Amniotic stem cell (primary cell): Measurements from ENCODE around the gene TMEM41A.
"Not testable (repeated sequence)": the region's sequence is repeated elsewhere in the genome, so short reads cannot be mapped to it uniquely, and the experiment has no call there.

Experiments
- DNase-seq: peaks from one replicate; lab custom pipeline; 2025; lab: John Stamatoyannopoulos, UW

TMEM41A gene

GRCh38 chr3:185488465-185488864 lies 10.4 kb downstream of the TMEM41A start:
- DNase-seq = no peak

DNA sequence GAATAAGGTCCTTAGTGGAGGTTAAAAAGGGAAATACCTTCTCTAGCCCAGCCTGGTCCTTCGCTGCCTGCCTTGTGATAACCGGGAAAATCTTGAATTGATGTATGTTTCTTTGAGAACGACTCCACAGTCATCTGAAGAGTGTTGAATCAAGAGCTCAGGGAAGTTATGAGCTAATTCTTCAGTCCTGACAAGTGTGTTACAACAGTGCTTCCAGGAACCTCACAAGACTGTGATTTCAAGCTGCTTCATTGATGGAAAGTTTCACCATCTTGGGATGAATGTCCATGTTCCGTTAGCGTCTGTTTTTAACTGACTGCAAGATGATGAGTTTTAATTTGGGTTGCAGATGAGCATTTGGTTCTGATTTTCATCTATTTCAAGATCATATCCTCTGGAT lies 12.4 kb downstream of the TMEM41A start:
- DNase-seq = no peak

DNA sequence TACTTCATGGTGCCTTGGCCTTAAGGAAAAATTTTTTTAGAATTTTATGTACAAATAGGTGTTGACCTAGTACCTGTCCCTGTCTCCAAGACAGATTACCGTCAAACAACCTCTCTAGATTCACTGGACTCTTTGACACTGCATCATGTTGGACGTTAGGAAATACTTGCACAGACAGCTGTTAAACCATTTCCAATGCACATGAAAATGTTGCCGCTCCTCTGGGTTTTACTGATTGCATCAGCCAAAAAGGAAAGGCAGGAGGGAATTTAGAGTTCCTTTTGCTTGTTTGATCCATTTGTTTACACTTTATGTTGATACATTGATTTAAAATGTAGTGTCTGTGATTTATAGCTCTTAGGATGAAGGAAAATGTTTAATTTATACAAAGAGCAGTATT lies 14.5 kb downstream of the TMEM41A start:
- no peak for DNase-seq

- DNase-seq = no peak
Observed at GRCh38 chr3:185479373-185479945, 19.4 kb downstream of the TMEM41A start.

- no peak for DNase-seq
Observed at GRCh38 chr3:185477316-185477715, 21.5 kb downstream of the TMEM41A start.

DNA sequence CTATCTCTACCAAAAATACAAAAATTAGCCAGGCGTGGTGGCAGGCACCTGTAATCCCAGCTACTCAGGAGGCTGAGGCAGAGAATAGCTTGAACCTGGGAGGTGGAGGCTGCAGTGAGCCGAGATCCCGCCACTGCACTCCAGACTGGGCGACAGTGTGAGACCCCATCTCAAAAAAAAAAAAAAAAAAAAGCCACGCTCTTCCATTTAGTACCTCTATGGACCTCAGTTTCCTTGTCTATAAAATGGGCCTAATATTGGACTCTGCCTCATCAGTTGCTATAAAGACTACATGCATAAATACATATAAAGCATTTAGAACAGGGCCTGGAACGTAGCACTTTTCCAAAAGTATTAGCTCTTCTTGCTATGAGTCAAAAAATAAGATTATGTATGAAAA lies 23.9 kb downstream of the TMEM41A start:
- DNase-seq = not testable (repeated sequence)

GRCh38 chr3:185473290-185473815 lies 25.5 kb downstream of the TMEM41A start:
- DNase-seq = no peak

GRCh38 chr3:185470323-185470722 lies 28.5 kb downstream of the TMEM41A start:
- DNase-seq = no peak

DNA sequence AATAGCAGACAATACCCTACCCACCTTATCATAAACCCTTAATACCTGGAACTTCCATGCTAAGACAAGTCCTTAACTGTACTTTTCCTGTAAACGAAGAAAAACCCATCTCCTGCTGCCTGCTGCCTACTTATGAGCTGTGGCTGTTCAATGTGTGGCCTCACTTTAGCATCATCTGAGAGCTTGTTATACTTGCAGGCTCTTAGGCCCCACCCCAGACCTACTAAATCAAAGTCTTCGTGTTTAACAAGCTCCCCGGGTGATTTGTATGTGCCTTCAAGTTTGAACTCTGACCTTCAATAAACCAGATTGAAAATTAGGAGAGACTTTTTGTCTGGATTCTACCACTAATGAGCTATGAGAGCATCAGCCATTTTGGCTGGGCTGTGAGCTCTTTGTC lies 29.3 kb downstream of the TMEM41A start:
- no peak for DNase-seq

DNA sequence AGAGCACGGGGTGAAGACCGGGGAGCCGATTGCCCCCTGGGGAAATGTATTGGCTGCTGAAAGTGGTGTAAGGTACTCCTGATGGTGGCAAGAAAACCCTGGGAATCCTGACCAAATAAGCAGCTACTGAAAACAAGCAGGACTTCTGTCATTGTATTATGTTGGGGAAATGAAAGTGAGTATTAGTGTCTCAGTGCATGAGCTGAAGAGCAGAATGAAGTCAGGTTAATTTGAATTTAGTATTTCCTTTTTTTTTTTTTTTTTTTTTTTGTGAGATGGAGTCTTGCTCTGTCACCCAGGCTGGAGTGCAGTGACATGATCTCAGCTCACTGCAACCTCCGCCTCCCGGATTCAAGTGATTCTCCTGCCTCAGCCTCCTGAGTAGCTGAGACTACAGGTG lies 32.7 kb downstream of the TMEM41A start:
- DNase-seq = not testable (repeated sequence)

DNA sequence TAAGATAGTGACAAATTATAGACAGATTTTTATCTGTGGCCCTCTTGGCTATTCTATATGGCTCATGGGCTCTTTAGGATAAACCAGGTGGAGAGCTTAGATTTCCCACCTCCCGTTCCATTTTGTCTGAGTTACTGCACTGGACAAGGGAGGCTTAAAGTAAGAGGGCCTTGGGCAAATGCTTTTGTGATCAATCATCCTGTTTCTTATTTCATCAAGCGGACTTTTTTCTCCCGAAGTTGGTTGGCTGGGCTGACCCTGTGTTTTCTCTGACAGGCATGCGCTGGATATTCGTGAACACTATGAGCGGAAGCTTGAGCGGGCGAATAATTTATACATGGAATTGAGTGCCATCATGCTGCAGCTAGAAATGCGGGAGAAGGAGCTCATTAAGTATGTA lies 33.4 kb downstream of the TMEM41A start:
- DNase-seq = no peak

DNA sequence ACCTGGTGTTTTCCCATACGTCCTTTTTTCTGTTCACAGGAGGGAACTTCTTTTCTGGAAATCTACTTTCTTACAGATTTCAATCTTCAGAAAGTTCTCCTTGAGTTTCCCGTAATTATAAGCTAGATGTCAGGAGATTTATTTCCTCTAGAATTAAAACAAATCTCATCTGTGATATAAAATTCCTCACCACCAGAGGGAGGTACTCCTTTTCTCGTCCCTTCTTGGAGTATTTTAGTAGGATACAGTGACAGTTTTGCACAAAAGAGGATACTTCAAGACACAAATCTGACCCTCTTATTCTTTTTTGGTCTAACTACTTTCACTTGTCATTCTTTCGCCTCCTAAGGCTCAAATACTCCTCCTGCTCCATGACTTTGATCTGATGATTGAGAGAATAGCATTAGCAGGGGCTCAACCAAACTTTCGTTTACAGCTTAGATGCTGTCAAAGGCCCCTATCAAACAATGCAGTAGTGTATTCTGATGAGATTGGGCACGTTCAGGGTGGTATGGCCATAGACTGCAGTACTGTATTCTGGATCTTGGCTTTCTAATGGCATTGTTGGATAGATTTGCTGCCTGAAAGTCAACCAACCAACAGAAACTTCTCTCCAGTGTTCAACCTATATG lies 38.0 kb downstream of the TMEM41A start:
- no peak for DNase-seq

DNA sequence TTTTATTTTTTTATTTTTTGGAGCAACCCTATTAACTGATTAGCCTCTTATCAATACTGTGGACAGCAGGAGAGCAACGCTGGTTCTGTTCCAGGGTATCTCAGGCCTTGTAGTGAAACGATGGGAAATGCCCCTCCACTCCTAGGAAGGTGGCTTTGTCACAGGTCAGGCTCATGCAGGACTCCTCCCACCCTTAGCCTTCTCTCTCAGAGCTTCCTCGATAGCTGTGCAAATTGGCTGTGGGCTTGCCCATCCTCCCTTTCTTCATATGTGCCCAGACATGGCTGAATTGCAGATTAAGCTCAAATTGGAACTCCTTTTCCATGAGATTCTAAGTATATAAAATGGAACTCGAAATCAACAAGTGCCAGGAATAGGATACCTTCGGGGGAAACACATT lies 38.5 kb downstream of the TMEM41A start:
- DNase-seq = no peak

DNA sequence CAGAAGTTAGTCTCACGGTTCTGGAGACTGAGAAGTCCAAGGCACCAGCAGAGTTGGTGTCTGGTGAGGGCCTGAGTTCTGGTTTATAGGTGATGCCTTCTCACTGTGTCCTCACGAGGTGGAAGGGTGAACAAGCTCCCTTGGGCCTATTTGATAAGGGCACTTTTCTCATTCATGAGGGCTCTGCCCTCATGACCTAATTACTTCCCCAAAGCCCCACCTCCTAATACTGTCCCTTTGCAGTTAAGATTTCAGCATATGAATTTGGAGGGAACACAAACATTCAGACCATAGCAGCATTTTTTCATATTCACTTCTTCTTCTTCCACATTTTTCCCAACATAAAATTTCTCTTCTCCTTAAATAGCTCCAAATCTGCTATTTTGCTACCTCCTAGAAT lies 41.5 kb downstream of the TMEM41A start:
- DNase-seq = no peak

GRCh38 chr3:185451432-185451831 lies 47.4 kb downstream of the TMEM41A start:
- not testable (repeated sequence) for DNase-seq

DNA sequence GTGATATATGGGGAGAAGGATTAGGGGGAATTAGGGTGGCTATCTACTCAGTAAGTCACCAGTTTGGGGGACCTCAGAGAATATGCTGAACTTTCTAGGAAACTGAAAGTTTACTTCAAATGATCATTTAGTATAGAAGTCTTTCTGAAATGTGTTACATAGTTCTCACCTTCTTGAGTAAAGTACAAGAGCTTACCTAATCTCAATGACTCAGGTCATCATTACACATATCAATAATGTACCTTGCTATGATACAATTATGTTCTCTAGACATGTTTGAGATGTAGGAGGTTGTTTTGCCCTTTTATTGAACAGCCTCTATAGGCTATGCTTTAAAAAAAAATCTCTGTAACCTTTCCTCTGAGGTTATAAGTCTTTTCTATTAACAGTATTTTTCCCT lies 50.7 kb downstream of the TMEM41A start:
- no peak for DNase-seq

GRCh38 chr3:185444329-185444728 lies 54.5 kb downstream of the TMEM41A start:
- DNase-seq = no peak

DNA sequence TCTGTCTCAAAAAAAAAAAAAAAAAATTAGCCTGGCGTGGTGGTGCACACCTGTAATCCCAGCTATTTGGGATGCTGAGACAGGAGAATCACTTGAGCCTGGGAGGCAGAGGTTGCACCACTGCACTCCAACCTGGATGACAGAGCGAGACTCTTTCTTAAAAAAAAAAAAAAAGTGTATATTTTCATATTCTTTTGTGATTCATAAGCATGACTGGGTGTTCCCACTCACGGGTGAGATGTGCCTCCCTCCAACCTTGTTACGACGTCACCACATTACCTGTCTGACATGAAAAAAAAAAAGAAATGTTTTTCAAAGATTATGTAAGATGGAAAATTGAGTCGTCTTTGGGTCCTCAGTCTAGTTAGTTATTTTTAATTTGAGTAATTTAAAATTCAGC lies 56.8 kb downstream of the TMEM41A start:
- DNase-seq = no peak

DNA sequence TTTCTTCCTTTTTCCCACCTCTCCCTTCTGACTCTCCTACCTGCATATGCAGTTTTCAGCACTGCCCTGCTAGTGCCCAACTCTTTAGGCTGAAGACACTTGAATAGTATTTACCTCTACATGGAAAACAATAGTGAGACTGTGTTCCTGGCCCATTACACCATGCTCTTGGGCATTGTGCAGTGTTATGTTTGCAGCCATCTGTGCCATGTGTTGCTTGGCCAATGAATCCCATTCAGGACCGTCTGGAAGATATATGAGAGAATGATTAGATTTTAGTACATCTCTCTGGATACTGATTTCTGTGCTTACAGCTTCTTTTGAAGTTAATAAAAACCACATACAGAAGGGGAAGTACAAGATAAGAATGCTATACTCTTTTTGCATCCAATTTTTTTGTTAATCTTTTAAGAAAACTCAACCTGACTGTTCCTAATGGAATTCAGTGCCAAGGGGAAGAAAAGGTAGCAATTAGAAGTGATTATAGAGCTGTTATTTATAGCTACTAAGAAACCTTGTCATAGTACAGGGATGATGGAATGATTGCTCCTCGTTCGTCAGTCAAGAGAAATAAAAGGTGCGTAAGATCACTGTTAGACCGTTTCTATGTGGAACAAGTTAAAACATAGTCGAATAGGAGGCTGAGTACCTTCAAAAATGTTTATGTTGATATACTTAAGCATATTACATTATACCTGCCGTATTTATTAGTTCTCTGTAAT lies 58.9 kb downstream of the TMEM41A start:
- DNase-seq = no peak
